Activated CD8-positive, alpha-beta T cell treated with anti-CD3 and anti-CD28 coated beads for 36 hours (primary cell): ENCODE measurements around the gene BICRA. TPM values are rescaled to one million over a fixed set of nuclear protein-coding genes. Genes with fewer than 3 reads are reported as not detected.

Source experiments
- ATAC-seq: fragments of 200-7000 bp; cut with Tn5 transposase; one replicate; pipeline ENCODE4 v1.10.0; 2021; ENCODE audit warnings: mild to moderate bottlenecking, moderate library complexity
- CTCF ChIA-PET: fragments of 350-600 bp; sonication (Branson Sonifier 250); formaldehyde crosslinking; loops from one replicate; lab custom pipeline; 2021; ENCODE audit warnings: antibody characterized with exemption; lab: Charles Lee
- POLR2A ChIA-PET: fragments of 350-600 bp; sonication (Branson Sonifier 250); formaldehyde crosslinking; loops from one replicate; lab custom pipeline; 2021; ENCODE audit warnings: antibody characterized with exemption; lab: Charles Lee
- DNase-seq: peaks from one replicate; pipeline ENCODE4 v3.0.0-alpha.2; 2020
- H3K27ac Mint-ChIP-seq: one replicate; pipeline ENCODE4 v1.8.0; 2021; ENCODE audit warnings: mild to moderate bottlenecking, mixed read lengths
- H3K27me3 Mint-ChIP-seq: one replicate; pipeline ENCODE4 v1.8.0; 2021; ENCODE audit warnings: mixed read lengths
- H3K36me3 Mint-ChIP-seq: one replicate; pipeline ENCODE4 v1.8.0; 2021; ENCODE audit warnings: low read depth, mixed read lengths
- H3K4me1 Mint-ChIP-seq: one replicate; pipeline ENCODE4 v1.8.0; 2021; ENCODE audit warnings: low read depth, mixed read lengths
- H3K4me3 Mint-ChIP-seq: one replicate; pipeline ENCODE4 v1.8.0; 2021; ENCODE audit warnings: mild to moderate bottlenecking, moderate library complexity, mixed read lengths
- H3K9me3 Mint-ChIP-seq: one replicate; pipeline ENCODE4 v1.8.0; 2021; ENCODE audit warnings: mixed read lengths
- intact Hi-C: fragments of 100-400 bp; cut with micrococcal nuclease; formaldehyde crosslinking; loops from one replicate; pipeline ENCODE4 v1.10.0; 2022
- total RNA-seq, 2 experiments: library from RNA; stranded (reverse); gene quantifications; one replicate each; pipeline ENCODE4 v1.2.3, GENCODE V29; 2021
- TF ChIP-seq, protein P1 (sequence below): fragments of 200-600 bp; IDR thresholded peaks from one replicate; pipeline ENCODE4 v1.8.0; 2022; ENCODE audit warnings: antibody characterized with exemption, mild to moderate bottlenecking

BICRA gene
- total RNA-seq, 2 experiments from 2014 or later, result 8.7 to 8.8 TPM

DNA sequence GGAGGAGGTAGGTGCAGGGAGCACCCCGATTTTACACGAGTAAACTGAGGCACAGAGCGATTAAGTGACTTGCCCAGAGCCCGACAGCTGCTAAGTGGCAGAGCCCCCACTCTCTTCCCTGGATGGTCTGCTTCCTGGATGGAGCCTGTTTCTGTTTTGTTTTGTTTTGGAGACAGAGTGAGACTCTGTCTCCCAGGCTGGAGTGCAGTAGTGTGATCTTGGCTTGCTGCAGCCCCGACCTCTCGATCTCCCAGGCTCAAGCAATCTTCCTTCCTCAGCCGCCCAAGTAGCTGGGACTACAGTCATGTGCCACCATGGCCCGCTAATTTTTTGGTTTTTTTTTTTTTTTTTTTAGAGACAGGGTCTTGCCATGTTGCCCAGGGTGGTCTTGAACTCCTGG lies 17.3 kb downstream of the BICRA start:
- peaks cover 25% of the 10 kb centered on the region for H3K4me1 Mint-ChIP-seq
- no peak overlapping the region for H3K4me3 Mint-ChIP-seq
- H3K27me3 Mint-ChIP-seq, result no peaks in the 10 kb centered on the region
- ChIA-PET CTCF (interaction anchor here (0.9 to 2.0 kb wide), 5 partner anchors 10 to 277 kb away, joined by 3 to 5 read pairs (median 3); partner anchors contain the start of genes DHX34 and NAPA), POLR2A (interaction anchor here (1.0 to 1.7 kb wide), 2 partner anchors 10 to 19 kb away, joined by 4 to 5 read pairs; no protein-coding TSS in a partner anchor)
- intact Hi-C loops, result no loop called here
- DNase-seq, result no peak
- no peaks in the 10 kb centered on the region for H3K9me3 Mint-ChIP-seq
- no peak for ATAC-seq
- H3K36me3 Mint-ChIP-seq, result peaks cover 1% of the 10 kb centered on the region
- TF ChIP-seq, protein P1, sequence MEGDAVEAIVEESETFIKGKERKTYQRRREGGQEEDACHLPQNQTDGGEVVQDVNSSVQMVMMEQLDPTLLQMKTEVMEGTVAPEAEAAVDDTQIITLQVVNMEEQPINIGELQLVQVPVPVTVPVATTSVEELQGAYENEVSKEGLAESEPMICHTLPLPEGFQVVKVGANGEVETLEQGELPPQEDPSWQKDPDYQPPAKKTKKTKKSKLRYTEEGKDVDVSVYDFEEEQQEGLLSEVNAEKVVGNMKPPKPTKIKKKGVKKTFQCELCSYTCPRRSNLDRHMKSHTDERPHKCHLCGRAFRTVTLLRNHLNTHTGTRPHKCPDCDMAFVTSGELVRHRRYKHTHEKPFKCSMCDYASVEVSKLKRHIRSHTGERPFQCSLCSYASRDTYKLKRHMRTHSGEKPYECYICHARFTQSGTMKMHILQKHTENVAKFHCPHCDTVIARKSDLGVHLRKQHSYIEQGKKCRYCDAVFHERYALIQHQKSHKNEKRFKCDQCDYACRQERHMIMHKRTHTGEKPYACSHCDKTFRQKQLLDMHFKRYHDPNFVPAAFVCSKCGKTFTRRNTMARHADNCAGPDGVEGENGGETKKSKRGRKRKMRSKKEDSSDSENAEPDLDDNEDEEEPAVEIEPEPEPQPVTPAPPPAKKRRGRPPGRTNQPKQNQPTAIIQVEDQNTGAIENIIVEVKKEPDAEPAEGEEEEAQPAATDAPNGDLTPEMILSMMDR, result no peak
- no peak overlapping the region for H3K27ac Mint-ChIP-seq

DNA sequence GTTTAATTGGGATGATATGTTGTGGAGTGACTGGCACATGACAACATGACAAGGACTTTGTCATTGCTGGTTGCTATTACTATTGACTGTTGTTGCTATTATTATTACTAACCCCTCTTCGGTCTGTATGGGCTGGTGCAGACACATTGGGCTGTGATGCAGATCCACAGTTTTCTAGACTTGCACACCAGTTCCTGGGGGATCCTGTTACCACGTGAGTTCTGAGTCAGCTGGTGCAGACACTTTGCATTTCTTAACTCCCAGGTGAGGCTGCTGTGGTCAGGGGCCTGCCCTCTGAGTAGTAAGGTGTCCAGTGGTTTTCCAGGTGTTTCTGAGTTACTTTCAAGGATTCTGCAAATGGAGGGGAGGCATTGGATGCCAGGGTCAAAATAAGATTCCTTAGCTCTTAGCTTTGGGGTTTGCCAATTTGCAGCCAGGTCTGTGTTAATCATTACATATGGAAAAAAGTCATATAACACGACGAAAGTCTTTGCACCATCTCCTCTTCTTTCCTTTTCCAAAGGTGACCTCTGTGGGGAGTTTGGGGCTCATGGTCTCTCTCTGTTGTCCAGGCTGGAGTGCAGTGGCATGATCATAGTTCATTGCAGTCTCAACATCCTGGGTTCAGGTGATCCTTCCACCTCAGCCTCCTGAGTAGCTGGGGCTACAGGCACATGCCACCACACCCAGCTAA lies 19.3 kb downstream of the BICRA start:
- peaks cover 27% of the 10 kb centered on the region for H3K4me1 Mint-ChIP-seq
- POLR2A ChIA-PET, result interaction anchor here (1.7 kb wide), 1 partner anchor 12 kb away, joined by 4 read pairs; no protein-coding TSS in a partner anchor

DNA sequence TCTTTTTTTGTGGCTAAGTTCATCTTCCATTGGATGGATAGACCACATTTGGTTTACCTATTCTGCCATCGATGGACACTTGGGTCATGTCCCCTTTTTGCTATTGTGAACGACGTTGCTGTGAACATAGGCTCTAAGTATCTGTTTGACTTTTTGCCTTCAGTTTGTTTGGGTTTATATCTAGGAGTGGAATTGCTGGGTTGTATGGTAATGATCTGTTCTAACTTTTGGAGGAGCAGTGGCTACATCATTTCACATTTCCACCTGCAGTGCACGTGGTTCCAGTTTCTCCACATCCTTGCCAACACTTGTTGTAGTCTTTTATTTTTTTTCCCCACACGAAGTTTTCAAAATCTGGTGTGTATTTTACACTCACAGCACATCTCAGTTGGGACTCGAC lies 21.7 kb downstream of the BICRA start:
- ChIA-PET CTCF (no interaction called here), POLR2A (no interaction called here)
- Mint-ChIP-seq H3K27me3 (no peaks in the 10 kb centered on the region), H3K27ac (no peak overlapping the region), H3K36me3 (peaks cover 3% of the 10 kb centered on the region), H3K4me1 (peaks cover 20% of the 10 kb centered on the region), H3K9me3 (no peaks in the 10 kb centered on the region), H3K4me3 (no peak overlapping the region)
- intact Hi-C loops, result no loop called here
- no peak for DNase-seq
- no peak for ATAC-seq
- TF ChIP-seq, protein P1, result no peak

More for the DNA sequence above, 19.3 kb downstream of the BICRA start:
- H3K27me3 Mint-ChIP-seq, result no peaks in the 10 kb centered on the region
- intact Hi-C loops, result no loop called here
- H3K36me3 Mint-ChIP-seq, result peaks cover 1% of the 10 kb centered on the region
- no peak overlapping the region for H3K4me3 Mint-ChIP-seq
- ATAC-seq, result no peak
- DNase-seq, result no peak
- no peak overlapping the region for H3K27ac Mint-ChIP-seq
- no peaks in the 10 kb centered on the region for H3K9me3 Mint-ChIP-seq
- CTCF ChIA-PET, result no interaction called here
- TF ChIP-seq, protein P1, result no peak

DNA sequence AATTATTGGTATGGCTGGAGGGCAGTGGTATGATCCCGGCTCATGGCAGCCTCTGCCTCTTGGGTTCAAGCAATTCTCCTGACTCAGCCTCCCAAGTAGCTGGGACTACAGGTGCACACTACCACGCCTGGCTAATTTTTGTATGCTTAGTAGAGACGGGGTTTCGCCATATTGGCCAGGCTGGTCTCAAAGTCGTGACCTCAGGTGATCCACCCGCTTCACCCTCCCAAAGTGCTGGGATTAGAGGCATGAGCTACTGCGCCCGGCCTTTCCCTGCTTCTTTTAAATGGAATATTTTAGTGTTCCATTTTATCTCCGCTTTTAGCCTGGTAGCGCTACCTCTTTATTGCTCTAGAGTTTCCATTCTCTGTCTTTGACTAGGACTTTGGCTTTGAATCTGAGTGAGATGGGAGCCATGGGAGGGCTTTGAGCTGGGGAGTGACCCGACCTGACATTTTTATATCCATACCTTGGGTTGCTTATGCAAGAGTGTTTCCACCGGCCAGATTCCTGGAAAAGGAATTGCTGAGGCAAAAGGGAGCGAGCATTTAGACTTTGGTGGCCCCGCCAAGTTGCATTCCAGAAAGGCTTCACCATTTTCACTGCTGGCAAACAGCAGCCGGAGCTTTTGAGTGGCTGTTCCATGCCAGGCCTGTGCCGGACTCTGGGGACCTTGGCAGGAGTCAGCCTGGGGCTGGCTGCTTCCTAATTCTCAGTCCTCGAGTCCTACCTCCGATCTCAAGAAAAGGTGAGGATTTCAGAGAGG lies 22.9 kb downstream of the BICRA start:
- no peak for DNase-seq
- peaks cover 21% of the 10 kb centered on the region for H3K4me1 Mint-ChIP-seq
- POLR2A ChIA-PET, result interaction anchor here (0.9 kb wide), 1 partner anchor 37 kb away, joined by 3 read pairs; no protein-coding TSS in a partner anchor
- TF ChIP-seq, protein P1, result no peak
- CTCF ChIA-PET, result no interaction called here
- intact Hi-C loops, result no loop called here
- peaks cover 3% of the 10 kb centered on the region for H3K36me3 Mint-ChIP-seq
- H3K9me3 Mint-ChIP-seq, result no peaks in the 10 kb centered on the region
- no peak overlapping the region for H3K27ac Mint-ChIP-seq
- H3K27me3 Mint-ChIP-seq, result no peaks in the 10 kb centered on the region
- no peak overlapping the region for H3K4me3 Mint-ChIP-seq
- ATAC-seq, result no peak
